ENCODE results near the gene SLC5A11.
A peak's percentile ranks its signal among the peaks of the same experiment; 100 is the strongest.

SLC5A11 gene

DNA sequence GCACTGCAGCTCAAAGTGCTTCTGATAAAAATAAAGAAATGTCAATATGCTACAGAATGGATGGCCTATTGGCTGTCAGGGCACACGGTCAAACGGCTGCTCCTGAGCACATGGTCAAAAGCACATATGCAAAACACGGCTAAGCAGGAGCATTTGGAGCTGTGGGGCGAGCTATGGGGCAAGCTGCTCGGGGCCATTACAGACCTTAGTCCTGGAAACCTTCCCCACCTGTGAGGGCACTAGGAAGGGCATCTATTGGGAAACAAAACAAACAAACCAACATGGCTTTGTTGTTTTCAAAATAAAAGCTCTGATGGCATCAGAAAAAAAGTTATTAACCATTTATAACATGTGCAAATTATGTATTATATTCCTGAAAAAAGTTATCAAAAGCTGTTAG is 83.6 kb downstream of the SLC5A11 start:
- no peak for DNase-seq (ENCODE audit: low spot score)
- Histone ChIP-seq H3K27ac (replicated peaks; ENCODE audit: low read length) (no peak overlapping the region), H3K4me2 (ENCODE audit: insufficient read depth, low read length, poor library complexity, severe bottlenecking) (no peak overlapping the region), H3K27me3 (ENCODE audit: control insufficient read depth in 3 of 3, insufficient read depth in 3 of 3, low read depth in 1 of 3, low read length in 3 of 3) (no peaks in the 10 kb centered on the region), H3K9me3 (replicated peaks in 1 of 2; ENCODE audit: control insufficient read depth in 2 of 2, insufficient read depth in 1 of 2, low read depth in 1 of 2, low read length in 2 of 2) (no peaks in the 10 kb centered on the region), H3K4me1 (ENCODE audit: control insufficient read depth in 2 of 2, insufficient read depth in 1 of 2, low read depth in 1 of 2, low read length in 2 of 2) (no peaks in the 10 kb centered on the region), H2AFZ (ENCODE audit: low read length) (no peak overlapping the region), H3K18ac (ENCODE audit: low read length) (no peak overlapping the region), H2AK5ac (ENCODE audit: low read depth, low read length) (no peak overlapping the region), H4K8ac (ENCODE audit: low read depth, low read length) (no peak overlapping the region), H3K9ac (ENCODE audit: low read depth, low read length, poor library complexity) (no peak overlapping the region), H3K23ac (ENCODE audit: low read depth, low read length, poor library complexity) (no peak overlapping the region), H2BK15ac (ENCODE audit: low read length) (no peak overlapping the region), H2BK120ac (ENCODE audit: low read depth, low read length) (no peak overlapping the region), H2BK12ac (ENCODE audit: low read length) (no peak overlapping the region), H4K91ac (ENCODE audit: low read depth, low read length, poor library complexity) (no peak overlapping the region), H3K4me3 (ENCODE audit: low read length in 2 of 2) (no peak overlapping the region), H3K79me1 (ENCODE audit: low read depth, low read length) (no peaks in the 10 kb centered on the region), H3K4ac (ENCODE audit: low read length) (no peak overlapping the region), H3K36me3 (replicated peaks in 1 of 2; ENCODE audit: control insufficient read depth in 2 of 2, insufficient read depth in 2 of 2, low read length in 2 of 2) (peaks cover 17 to 88% of the 10 kb centered on the region in 2 donors), H2BK5ac (ENCODE audit: low read length) (no peak overlapping the region), H3K14ac (ENCODE audit: low read length) (no peak overlapping the region)
- no CpG with 5 or more reads among the region's 5 CpGs for WGBS, 2 donors (ENCODE audit: extremely low coverage in 2 of 2, insufficient read length in 2 of 2, insufficient replicate concordance in 1 of 2)

DNA sequence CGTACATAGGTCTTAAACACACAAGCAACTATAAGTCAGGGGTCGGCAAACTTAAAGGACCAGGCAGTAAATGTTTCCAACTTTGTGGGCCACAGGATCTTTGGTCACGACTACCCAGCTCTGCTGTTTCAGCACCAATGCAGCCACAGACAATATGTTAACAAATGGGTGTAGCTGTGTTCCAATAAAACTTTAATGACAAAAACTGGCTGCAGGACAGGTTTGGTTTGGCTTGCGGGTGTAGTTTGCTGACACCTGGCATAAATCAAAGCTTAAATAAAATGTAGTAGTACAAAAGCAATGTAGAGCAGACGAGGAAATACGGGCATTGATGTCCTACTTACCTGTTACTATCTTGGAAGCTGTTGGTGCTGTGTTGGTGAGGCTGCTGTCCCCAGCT is 84.7 kb downstream of the SLC5A11 start:
- H4K8ac ChIP-seq (ENCODE audit: low read depth, low read length), result no peak overlapping the region
- no peak overlapping the region for H2BK5ac ChIP-seq (ENCODE audit: low read length)
- DNase-seq (ENCODE audit: low spot score), result no peak
- H3K4me2 ChIP-seq (ENCODE audit: insufficient read depth, low read length, poor library complexity, severe bottlenecking), result no peak overlapping the region
- no peak overlapping the region for H3K4ac ChIP-seq (ENCODE audit: low read length)
- H2BK12ac ChIP-seq (ENCODE audit: low read length), result no peak overlapping the region
- H3K18ac ChIP-seq (ENCODE audit: low read length), result no peak overlapping the region
- no peak overlapping the region for H2BK15ac ChIP-seq (ENCODE audit: low read length)
- H3K36me3 ChIP-seq (replicated peaks in 1 of 2; ENCODE audit: control insufficient read depth in 2 of 2, insufficient read depth in 2 of 2, low read length in 2 of 2), result peaks cover 25 to 90% of the 10 kb centered on the region in 2 donors
- no peaks in the 10 kb centered on the region for H3K79me1 ChIP-seq (ENCODE audit: low read depth, low read length)
- no peak overlapping the region for H3K9ac ChIP-seq (ENCODE audit: low read depth, low read length, poor library complexity)
- no peaks in the 10 kb centered on the region for H3K9me3 ChIP-seq (replicated peaks in 1 of 2; ENCODE audit: control insufficient read depth in 2 of 2, insufficient read depth in 1 of 2, low read depth in 1 of 2, low read length in 2 of 2)
- no peaks in the 10 kb centered on the region for H3K4me1 ChIP-seq (ENCODE audit: control insufficient read depth in 2 of 2, insufficient read depth in 1 of 2, low read depth in 1 of 2, low read length in 2 of 2)
- H3K27ac ChIP-seq (replicated peaks; ENCODE audit: low read length), result no peak overlapping the region
- H3K23ac ChIP-seq (ENCODE audit: low read depth, low read length, poor library complexity), result peak overlapping the region; percentile 11
- H3K4me3 ChIP-seq (ENCODE audit: low read length in 2 of 2), result no peak overlapping the region
- no CpG with 5 or more reads among the region's 6 CpGs for WGBS, 2 donors (ENCODE audit: extremely low coverage in 2 of 2, insufficient read length in 2 of 2, insufficient replicate concordance in 1 of 2)
- no peak overlapping the region for H2AFZ ChIP-seq (ENCODE audit: low read length)
- no peak overlapping the region for H4K91ac ChIP-seq (ENCODE audit: low read depth, low read length, poor library complexity)
- no peak overlapping the region for H3K14ac ChIP-seq (ENCODE audit: low read length)
- no peak overlapping the region for H2AK5ac ChIP-seq (ENCODE audit: low read depth, low read length)
- H2BK120ac ChIP-seq (ENCODE audit: low read depth, low read length), result no peak overlapping the region
- H3K27me3 ChIP-seq (ENCODE audit: control insufficient read depth in 3 of 3, insufficient read depth in 3 of 3, low read depth in 1 of 3, low read length in 3 of 3), result no peaks in the 10 kb centered on the region

DNA sequence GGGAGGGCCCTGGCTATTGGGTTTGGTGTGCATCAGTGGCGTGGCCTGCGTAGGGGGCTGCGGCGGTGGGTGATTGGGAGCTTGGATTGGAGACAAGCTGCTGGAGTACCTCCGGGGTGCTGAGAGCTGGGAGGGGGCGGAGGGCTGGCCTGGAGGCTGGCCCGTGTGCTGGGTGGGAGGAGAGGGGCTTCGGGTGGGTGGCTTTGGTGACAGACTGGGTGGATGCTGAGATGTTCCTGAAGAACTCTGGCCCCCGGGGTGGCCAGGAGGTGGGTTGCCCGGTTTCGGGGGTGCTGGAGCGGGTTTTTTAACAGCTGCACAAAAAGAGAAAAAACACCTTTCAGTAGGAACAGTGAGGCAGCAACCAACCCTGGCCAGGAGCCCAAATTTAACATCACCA is 85.3 kb downstream of the SLC5A11 start:
- DNase-seq (ENCODE audit: low spot score), result no peak

GRCh38 chr16:24935336-24935735 is 89.6 kb downstream of the SLC5A11 start:
- no peak overlapping the region for H3K18ac ChIP-seq (ENCODE audit: low read length)
- H3K79me1 ChIP-seq (ENCODE audit: low read depth, low read length), result no peaks in the 10 kb centered on the region
- no peak overlapping the region for H3K27ac ChIP-seq (replicated peaks; ENCODE audit: low read length)

More for the DNA sequence above, 85.3 kb downstream of the SLC5A11 start:
- Histone ChIP-seq H2AK5ac (ENCODE audit: low read depth, low read length) (no peak overlapping the region), H4K8ac (ENCODE audit: low read depth, low read length) (no peak overlapping the region), H2BK5ac (ENCODE audit: low read length) (no peak overlapping the region), H2BK15ac (ENCODE audit: low read length) (no peak overlapping the region), H3K14ac (ENCODE audit: low read length) (no peak overlapping the region), H3K4ac (ENCODE audit: low read length) (no peak overlapping the region), H3K27me3 (ENCODE audit: control insufficient read depth in 3 of 3, insufficient read depth in 3 of 3, low read depth in 1 of 3, low read length in 3 of 3) (no peaks in the 10 kb centered on the region), H3K4me3 (ENCODE audit: low read length in 2 of 2) (no peak overlapping the region), H3K27ac (replicated peaks; ENCODE audit: low read length) (no peak overlapping the region), H3K79me1 (ENCODE audit: low read depth, low read length) (no peaks in the 10 kb centered on the region), H3K18ac (ENCODE audit: low read length) (no peak overlapping the region), H2BK12ac (ENCODE audit: low read length) (no peak overlapping the region), H3K23ac (ENCODE audit: low read depth, low read length, poor library complexity) (peak overlapping the region; percentile 11), H3K4me2 (ENCODE audit: insufficient read depth, low read length, poor library complexity, severe bottlenecking) (no peak overlapping the region), H2BK120ac (ENCODE audit: low read depth, low read length) (no peak overlapping the region), H3K9me3 (replicated peaks in 1 of 2; ENCODE audit: control insufficient read depth in 2 of 2, insufficient read depth in 1 of 2, low read depth in 1 of 2, low read length in 2 of 2) (no peaks in the 10 kb centered on the region), H4K91ac (ENCODE audit: low read depth, low read length, poor library complexity) (no peak overlapping the region), H2AFZ (ENCODE audit: low read length) (no peak overlapping the region), H3K9ac (ENCODE audit: low read depth, low read length, poor library complexity) (no peak overlapping the region), H3K36me3 (replicated peaks in 1 of 2; ENCODE audit: control insufficient read depth in 2 of 2, insufficient read depth in 2 of 2, low read length in 2 of 2) (peaks cover 25 to 94% of the 10 kb centered on the region in 2 donors), H3K4me1 (ENCODE audit: control insufficient read depth in 2 of 2, insufficient read depth in 1 of 2, low read depth in 1 of 2, low read length in 2 of 2) (no peaks in the 10 kb centered on the region)
- WGBS, 2 donors (ENCODE audit: extremely low coverage in 2 of 2, insufficient read length in 2 of 2, insufficient replicate concordance in 1 of 2), result no CpG with 5 or more reads among the region's 12 CpGs

More at GRCh38 chr16:24935336-24935735, 89.6 kb downstream of the SLC5A11 start:
- Histone ChIP-seq H3K4ac (ENCODE audit: low read length) (no peak overlapping the region), H2BK5ac (ENCODE audit: low read length) (no peak overlapping the region), H4K8ac (ENCODE audit: low read depth, low read length) (no peak overlapping the region), H3K14ac (ENCODE audit: low read length) (no peak overlapping the region), H3K4me2 (ENCODE audit: insufficient read depth, low read length, poor library complexity, severe bottlenecking) (no peak overlapping the region), H4K91ac (ENCODE audit: low read depth, low read length, poor library complexity) (no peak overlapping the region), H3K27me3 (ENCODE audit: control insufficient read depth in 3 of 3, insufficient read depth in 3 of 3, low read depth in 1 of 3, low read length in 3 of 3) (no peaks in the 10 kb centered on the region), H3K23ac (ENCODE audit: low read depth, low read length, poor library complexity) (no peak overlapping the region), H2AK5ac (ENCODE audit: low read depth, low read length) (no peak overlapping the region), H2AFZ (ENCODE audit: low read length) (no peak overlapping the region), H2BK12ac (ENCODE audit: low read length) (no peak overlapping the region), H3K9ac (ENCODE audit: low read depth, low read length, poor library complexity) (no peak overlapping the region), H2BK15ac (ENCODE audit: low read length) (no peak overlapping the region), H2BK120ac (ENCODE audit: low read depth, low read length) (no peak overlapping the region), H3K9me3 (replicated peaks in 1 of 2; ENCODE audit: control insufficient read depth in 2 of 2, insufficient read depth in 1 of 2, low read depth in 1 of 2, low read length in 2 of 2) (no peaks in the 10 kb centered on the region), H3K36me3 (replicated peaks in 1 of 2; ENCODE audit: control insufficient read depth in 2 of 2, insufficient read depth in 2 of 2, low read length in 2 of 2) (peaks cover 32 to 90% of the 10 kb centered on the region in 2 donors), H3K4me1 (ENCODE audit: control insufficient read depth in 2 of 2, insufficient read depth in 1 of 2, low read depth in 1 of 2, low read length in 2 of 2) (no peaks in the 10 kb centered on the region), H3K4me3 (ENCODE audit: low read length in 2 of 2) (no peak overlapping the region)
- no peak for DNase-seq (ENCODE audit: low spot score)
- WGBS, 2 donors (ENCODE audit: extremely low coverage in 2 of 2, insufficient read length in 2 of 2, insufficient replicate concordance in 1 of 2), result no CpG with 5 or more reads among the region's 6 CpGs
